GM19328 (cell line): Measurements from ENCODE around the gene RNF166.

Experiments
- ATAC-seq: cut with Tn5 transposase; IDR thresholded peaks from one replicate; pipeline ENCODE4 v1.9.1; 2021; ENCODE audit warnings: mild to moderate bottlenecking, moderate library complexity; ENCODE audit not compliant: unreplicated experiment

RNF166 gene

GRCh38 chr16:88695218-88695617 is 11.0 kb downstream of the RNF166 start:
- no peak for ATAC-seq

GRCh38 chr16:88694221-88695087 is 11.8 kb downstream of the RNF166 start:
- ATAC-seq: no peak

GRCh38 chr16:88693420-88694177 is 12.6 kb downstream of the RNF166 start:
- no peak for ATAC-seq

- ATAC-seq: no peak
These were observed 13.3 kb downstream of the RNF166 start for GRCh38 chr16:88692861-88693260.

- ATAC-seq: no peak
These were observed 14.2 kb downstream of the RNF166 start for GRCh38 chr16:88691924-88692560.

- ATAC-seq: no peak
These were observed 14.9 kb downstream of the RNF166 start for GRCh38 chr16:88691129-88691813.

- no peak for ATAC-seq
These were observed 15.7 kb downstream of the RNF166 start for GRCh38 chr16:88690341-88691128.

GRCh38 chr16:88688013-88688778 is 18.0 kb downstream of the RNF166 start:
- no peak for ATAC-seq

GRCh38 chr16:88687676-88688012 is 18.6 kb downstream of the RNF166 start:
- no peak for ATAC-seq

GRCh38 chr16:88687254-88687576 is 19.0 kb downstream of the RNF166 start:
- ATAC-seq: no peak

GRCh38 chr16:88686439-88687253 is 19.6 kb downstream of the RNF166 start, which contains the start of gene SNAI3:
Gene SNAI3 (minus strand): TSS chr16:88686507. CDS start chr16:88686406, 101 bp downstream.
- peak; percentile 67 for ATAC-seq

GRCh38 chr16:88686062-88686438 is 20.2 kb downstream of the RNF166 start:
- peak; percentile 9 for ATAC-seq

- no peak for ATAC-seq
These were observed 20.8 kb downstream of the RNF166 start for GRCh38 chr16:88685156-88686061.

- no peak for ATAC-seq
These were observed 21.5 kb downstream of the RNF166 start for GRCh38 chr16:88684569-88685155.

- ATAC-seq: peak; percentile 42
These were observed 24.3 kb downstream of the RNF166 start for GRCh38 chr16:88681709-88682451.

- no peak for ATAC-seq
These were observed 25.0 kb downstream of the RNF166 start for GRCh38 chr16:88681084-88681680.
